CD4-positive, alpha-beta T cell treated with Interleukin-17A for 4 hours (primary cell): Measurements from ENCODE around the gene OVCH2.
"Not testable (repeated sequence)": the region's sequence is repeated elsewhere in the genome, so short reads cannot be mapped to it uniquely, and the experiment has no call there.

ENCODE experiments used
- DNase-seq: peaks from one replicate; pipeline ENCODE4 v3.0.0-alpha.2; 2020; ENCODE audit warnings: mixed read lengths

Gene OVCH2

GRCh38 chr11:7671347-7672215, 34.7 kb downstream of the OVCH2 start:
- DNase-seq: no peak

DNA sequence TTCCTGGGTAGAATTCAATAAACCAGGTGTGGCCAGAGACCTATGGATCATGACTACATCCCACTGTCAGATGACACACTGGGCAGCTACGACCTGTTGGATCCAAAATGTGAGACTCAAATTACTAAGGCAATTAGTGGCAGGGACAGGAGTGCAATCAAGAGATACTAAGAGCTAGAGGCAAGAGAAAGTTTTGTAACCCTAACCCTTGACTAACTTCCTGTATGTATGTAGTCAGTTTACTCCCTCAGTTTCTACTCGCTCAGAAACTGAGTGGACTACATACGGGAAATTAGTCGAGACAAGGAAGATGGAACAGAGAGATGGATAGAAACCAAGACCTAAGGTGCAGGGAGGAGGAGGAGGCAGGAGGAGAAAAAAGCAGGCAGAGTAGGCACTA, 35.6 kb downstream of the OVCH2 start:
- DNase-seq: no peak

- DNase-seq: no peak
Observed at GRCh38 chr11:7668911-7669310, 37.4 kb downstream of the OVCH2 start.

GRCh38 chr11:7668464-7668863, 37.8 kb downstream of the OVCH2 start:
- DNase-seq: no peak

- no peak for DNase-seq
Observed at GRCh38 chr11:7667460-7667859, 38.8 kb downstream of the OVCH2 start.

GRCh38 chr11:7666292-7666866, 39.9 kb downstream of the OVCH2 start:
- DNase-seq: no peak

- DNase-seq: peak; percentile 79
Observed at GRCh38 chr11:7665473-7666291, 40.6 kb downstream of the OVCH2 start.

- DNase-seq: no peak
Observed at GRCh38 chr11:7664867-7665266, 41.4 kb downstream of the OVCH2 start.

GRCh38 chr11:7663531-7663930, 42.7 kb downstream of the OVCH2 start:
- not testable (repeated sequence) for DNase-seq

DNA sequence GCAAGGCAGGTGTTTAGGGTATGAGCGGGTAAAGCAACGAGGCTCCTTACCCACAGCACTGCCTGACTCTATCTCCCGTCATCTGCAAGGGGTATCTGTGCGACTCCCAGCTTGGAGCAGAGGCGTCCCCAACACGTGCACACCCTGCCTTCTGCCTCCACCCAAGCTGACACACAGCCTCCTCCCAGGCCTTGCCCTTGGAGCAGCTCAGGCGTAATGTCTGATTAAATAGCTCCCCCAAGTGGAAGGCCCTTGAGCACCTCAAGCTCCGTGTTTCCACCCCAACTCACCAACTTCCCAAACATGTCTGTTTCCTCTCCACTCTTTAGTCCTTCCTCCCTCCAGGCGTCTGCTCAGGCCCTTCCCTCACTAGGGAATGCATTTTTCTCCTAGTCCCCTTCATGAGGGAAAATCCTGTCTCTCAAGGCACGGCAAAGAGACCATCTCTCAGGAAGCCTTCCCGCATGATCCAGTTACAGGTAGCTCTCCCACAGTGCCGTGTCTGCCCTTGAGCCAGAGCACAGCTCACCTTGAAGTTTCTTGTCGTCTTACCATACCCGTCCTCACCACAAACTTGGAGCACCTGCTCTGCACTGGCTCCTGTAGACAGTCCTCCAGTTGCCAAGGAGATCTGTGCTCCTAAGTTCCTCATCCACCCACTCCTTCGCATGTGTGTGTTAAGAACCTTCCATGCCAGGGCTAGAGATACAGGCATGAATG, 48.8 kb downstream of the OVCH2 start:
- DNase-seq: peak; percentile 20

DNA sequence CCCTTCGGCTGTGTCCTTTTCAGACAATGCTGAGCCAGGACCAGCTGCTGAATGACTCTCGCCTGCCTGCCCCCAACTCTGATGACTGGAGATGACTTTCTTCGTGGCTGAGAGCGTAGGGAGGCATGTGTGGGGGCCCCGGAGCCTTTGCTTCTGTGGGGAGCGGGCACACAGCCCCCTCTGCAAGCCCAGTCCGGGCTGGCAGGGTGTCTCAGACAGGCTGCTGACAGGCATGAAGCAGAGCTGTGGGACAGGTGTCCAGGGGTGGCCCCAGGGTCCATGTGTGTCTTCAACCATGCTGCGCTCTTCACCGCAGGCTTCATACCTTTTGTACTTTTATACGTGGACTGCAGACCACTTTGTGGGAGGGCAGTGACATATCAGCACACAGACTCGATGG, 49.6 kb downstream of the OVCH2 start:
- no peak for DNase-seq

DNA sequence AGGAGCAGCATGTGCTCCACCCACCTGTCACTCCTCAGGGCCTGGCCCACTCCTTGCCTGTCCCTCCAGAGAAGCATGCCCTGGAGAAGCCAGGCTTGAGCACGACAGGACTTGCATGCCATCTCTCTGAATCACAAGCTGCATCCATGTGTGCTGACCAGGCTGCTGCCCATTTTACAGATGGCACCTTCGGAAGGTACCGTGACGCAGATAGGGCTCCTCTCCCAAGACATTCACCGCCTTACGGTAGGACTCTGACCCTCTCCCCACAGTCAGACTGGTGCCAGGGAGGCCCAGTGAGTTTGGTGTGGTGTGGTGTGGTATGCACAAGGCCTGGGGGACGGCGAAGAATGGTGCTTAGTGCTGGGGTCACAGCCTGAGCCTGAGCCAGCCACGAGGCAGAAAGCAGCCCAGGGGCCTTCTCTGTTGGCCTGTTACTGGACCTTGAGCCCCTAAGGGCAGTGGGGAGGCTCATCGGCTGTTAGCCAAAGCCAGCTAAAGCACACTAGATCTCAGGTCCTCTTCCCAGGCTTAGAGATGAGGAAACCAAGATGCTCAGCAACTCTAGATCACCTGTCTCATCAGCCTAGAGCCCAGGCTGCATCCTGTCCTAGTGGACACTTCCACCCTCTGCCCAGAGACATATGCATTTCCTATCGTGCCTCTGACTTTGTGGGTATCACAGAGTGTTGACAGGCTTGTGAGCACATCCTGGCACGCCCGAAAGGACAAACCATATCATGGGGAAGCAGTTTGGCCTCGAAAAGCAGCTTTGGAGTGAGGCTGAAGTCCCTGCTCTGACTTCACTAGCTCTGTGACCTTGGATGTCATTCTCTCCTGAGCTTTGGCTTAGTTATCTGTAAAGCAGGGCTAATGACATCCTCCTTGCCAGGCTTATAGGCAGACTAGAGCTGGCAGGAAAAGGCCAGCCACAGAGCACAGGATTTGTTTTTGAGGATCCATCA, 50.7 kb downstream of the OVCH2 start:
- no peak for DNase-seq

- DNase-seq: no peak
Observed at GRCh38 chr11:7654195-7654705, 52.0 kb downstream of the OVCH2 start.

DNA sequence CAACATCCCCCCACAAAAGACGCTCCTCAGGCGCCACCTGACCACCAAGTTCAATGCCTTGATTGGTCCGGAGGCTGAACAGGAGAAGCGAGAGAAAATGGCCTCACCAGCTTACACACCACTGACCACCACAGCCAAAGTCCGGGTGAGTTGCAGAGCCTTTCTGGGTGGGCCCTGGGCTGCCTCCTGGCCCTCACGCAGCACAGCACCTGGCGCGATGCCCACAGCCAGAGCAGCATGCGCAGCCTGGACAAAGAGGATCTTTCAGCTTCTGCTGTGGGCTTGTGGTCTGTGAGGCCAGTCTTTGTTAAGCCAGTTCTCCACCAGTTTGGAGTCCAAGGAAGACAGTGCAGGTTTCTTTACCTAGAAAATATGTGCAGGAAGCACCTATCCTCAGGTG, 54.6 kb downstream of the OVCH2 start:
- DNase-seq: no peak

- DNase-seq: no peak
Observed at GRCh38 chr11:7651140-7651551, 55.1 kb downstream of the OVCH2 start.

GRCh38 chr11:7648264-7648663, 58.0 kb downstream of the OVCH2 start:
- no peak for DNase-seq

DNA sequence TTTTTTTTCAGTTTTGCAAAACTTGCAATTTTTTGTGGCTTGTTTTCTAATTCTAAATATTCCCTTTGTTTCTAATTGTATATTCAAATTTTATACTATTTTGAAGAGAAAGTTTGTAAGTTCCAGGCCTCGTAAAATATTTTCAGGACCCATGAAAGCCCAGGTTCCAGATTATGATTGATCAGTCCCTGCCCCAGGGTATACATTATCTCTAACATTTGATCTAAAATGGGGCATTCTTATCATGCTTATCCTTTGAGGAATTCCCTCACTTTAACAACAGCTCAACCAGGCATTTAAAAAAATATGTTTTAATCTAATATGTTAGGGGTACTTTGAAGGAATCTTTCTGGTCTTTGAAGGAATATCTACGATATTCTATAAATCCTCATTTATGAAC, 59.4 kb downstream of the OVCH2 start:
- DNase-seq: no peak

DNA sequence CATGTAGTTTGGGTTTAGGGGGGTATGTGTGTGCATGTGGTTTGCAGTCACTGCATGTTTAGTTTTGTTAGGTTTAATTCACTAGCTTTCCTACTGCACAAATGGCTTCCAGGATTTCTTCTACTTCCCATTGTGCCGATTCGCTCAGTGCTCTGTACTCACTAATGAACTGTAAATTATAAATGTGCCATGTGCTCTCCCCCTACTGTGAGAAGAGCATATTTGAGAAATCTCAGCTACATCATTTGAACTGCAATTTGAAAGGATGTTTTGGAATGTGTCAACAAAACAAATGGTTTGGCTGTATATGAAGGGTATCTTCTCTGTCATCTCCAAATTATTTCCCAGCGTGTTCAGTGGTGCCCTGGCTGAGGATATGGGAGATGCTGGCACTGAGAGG, 61.1 kb downstream of the OVCH2 start:
- DNase-seq: no peak

GRCh38 chr11:7643314-7643713, 63.0 kb downstream of the OVCH2 start:
- no peak for DNase-seq

GRCh38 chr11:7642747-7643146, 63.5 kb downstream of the OVCH2 start:
- DNase-seq: no peak

GRCh38 chr11:7640816-7641215, 65.5 kb downstream of the OVCH2 start:
- no peak for DNase-seq

DNA sequence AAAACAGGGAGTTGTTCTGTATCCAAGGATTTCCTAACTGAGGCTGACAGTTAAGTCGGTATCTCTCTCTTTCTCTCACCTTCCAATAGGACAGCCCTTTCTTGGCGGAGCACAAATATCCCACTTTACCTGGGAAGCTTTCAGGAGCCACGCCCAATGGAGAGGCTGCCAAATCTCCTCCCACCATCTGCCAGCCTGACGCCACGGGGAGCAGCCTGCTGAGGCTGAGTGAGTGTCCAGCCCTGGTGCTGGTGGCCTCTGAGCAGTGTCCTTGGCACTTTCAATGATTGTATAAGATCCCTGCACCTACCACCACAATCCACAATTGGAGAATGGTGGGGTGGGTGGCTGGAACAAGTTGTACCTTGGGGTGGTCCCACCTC, 66.6 kb downstream of the OVCH2 start:
- no peak for DNase-seq
